Activated CD4-positive, alpha-beta T cell treated with anti-CD3 and anti-CD28 coated beads, Interleukin-2, amount 50 U/mL, for 4 hours (primary cell): ENCODE data around the gene CEP83.

ENCODE experiments used
- DNase-seq, 2 experiments: peaks; one replicate each; pipeline ENCODE4 v3.0.0-alpha.2; 2020

Gene CEP83

GRCh38 chr12:94266796-94267536 lies 192.7 kb downstream of the CEP83 start:
- DNase-seq, result no peak

GRCh38 chr12:94265966-94266745 lies 193.5 kb downstream of the CEP83 start:
- DNase-seq, result no peak

GRCh38 chr12:94265539-94265938 lies 194.1 kb downstream of the CEP83 start:
- DNase-seq, result no peak

GRCh38 chr12:94264736-94265485 lies 194.8 kb downstream of the CEP83 start:
- no peak for DNase-seq

- DNase-seq, result no peak
These were observed 195.6 kb downstream of the CEP83 start for GRCh38 chr12:94263905-94264561.

GRCh38 chr12:94263011-94263811 lies 196.5 kb downstream of the CEP83 start:
- peak; percentile 65 to 71 for DNase-seq

GRCh38 chr12:94262228-94263010 lies 197.2 kb downstream of the CEP83 start:
- peak; percentile 68 to 77 for DNase-seq

GRCh38 chr12:94261786-94262185 lies 197.9 kb downstream of the CEP83 start:
- no peak for DNase-seq

GRCh38 chr12:94261119-94261518 lies 198.5 kb downstream of the CEP83 start:
- no peak for DNase-seq

GRCh38 chr12:94260717-94261116 lies 198.9 kb downstream of the CEP83 start:
- no peak for DNase-seq

- DNase-seq, result no peak
These were observed 199.7 kb downstream of the CEP83 start for GRCh38 chr12:94260017-94260416.

- DNase-seq, result no peak
These were observed 201.1 kb downstream of the CEP83 start for GRCh38 chr12:94258593-94258992.
